ELF-1 (cell line): Measurements from ENCODE around the gene ZBTB40.
A peak's percentile ranks its signal among the peaks of the same experiment; 100 is the strongest.

Experiments used
- DNase-seq: peaks from one replicate; pipeline ENCODE4 v3.0.0-alpha.2; 2016; ENCODE audit warnings: low read depth, low spot score

ZBTB40 gene

GRCh38 chr1:22434717-22435116 is 16.9 kb upstream of the ZBTB40 start:
- no peak for DNase-seq

GRCh38 chr1:22436948-22437347 is 14.7 kb upstream of the ZBTB40 start:
- DNase-seq, result no peak

GRCh38 chr1:22437573-22437972 is 14.1 kb upstream of the ZBTB40 start:
- no peak for DNase-seq

GRCh38 chr1:22440582-22440981 is 11.1 kb upstream of the ZBTB40 start:
- DNase-seq, result no peak

GRCh38 chr1:22442212-22442894 is 9.3 kb upstream of the ZBTB40 start:
- peak; percentile 66 for DNase-seq

- no peak for DNase-seq
Measured at GRCh38 chr1:22443332-22443731, 8.3 kb upstream of the ZBTB40 start.

GRCh38 chr1:22444856-22445255 is 6.8 kb upstream of the ZBTB40 start:
- DNase-seq, result no peak

GRCh38 chr1:22447621-22448111 is 4.0 kb upstream of the ZBTB40 start:
- peak; percentile 57 for DNase-seq

GRCh38 chr1:22449636-22450035 is 2.0 kb upstream of the ZBTB40 start:
- DNase-seq, result no peak

- no peak for DNase-seq
Measured at GRCh38 chr1:22450351-22451021, 1.2 kb upstream of the ZBTB40 start.

- peak; percentile 64 for DNase-seq
Measured at GRCh38 chr1:22452481-22452957, 868 bp downstream of the ZBTB40 start.

- DNase-seq, result no peak
Measured at GRCh38 chr1:22453181-22453580, 1.5 kb downstream of the ZBTB40 start.

- peak; percentile 20 for DNase-seq
Measured at GRCh38 chr1:22454476-22455056, 2.9 kb downstream of the ZBTB40 start.

- no peak for DNase-seq
Measured at GRCh38 chr1:22457345-22457744, 5.7 kb downstream of the ZBTB40 start.

- no peak for DNase-seq
Measured at GRCh38 chr1:22457836-22458235, 6.2 kb downstream of the ZBTB40 start.

GRCh38 chr1:22461100-22461499 is 9.4 kb downstream of the ZBTB40 start:
- no peak for DNase-seq

- DNase-seq, result no peak
Measured at GRCh38 chr1:22461678-22462527, 10.3 kb downstream of the ZBTB40 start.

- no peak for DNase-seq
Measured at GRCh38 chr1:22462928-22463327, 11.3 kb downstream of the ZBTB40 start.

GRCh38 chr1:22465015-22465565 is 13.4 kb downstream of the ZBTB40 start:
- DNase-seq, result no peak

- no peak for DNase-seq
Measured at GRCh38 chr1:22465671-22466070, 14.0 kb downstream of the ZBTB40 start.

GRCh38 chr1:22470227-22470626 is 18.6 kb downstream of the ZBTB40 start:
- DNase-seq, result no peak
